ENCODE data around the gene HIC2.
"Not testable (repeated sequence)": the region's sequence is repeated elsewhere in the genome, so short reads cannot be mapped to it uniquely, and the experiment has no call there.

Gene HIC2

GRCh38 chr22:21417227-21417746 lies at the start of gene HIC2:
Gene HIC2 (plus strand): TSS chr22:21417371. CDS start chr22:21442832, 25,461 bp downstream.
- DNase-seq (ENCODE audit: low spot score): not testable (repeated sequence)

DNA sequence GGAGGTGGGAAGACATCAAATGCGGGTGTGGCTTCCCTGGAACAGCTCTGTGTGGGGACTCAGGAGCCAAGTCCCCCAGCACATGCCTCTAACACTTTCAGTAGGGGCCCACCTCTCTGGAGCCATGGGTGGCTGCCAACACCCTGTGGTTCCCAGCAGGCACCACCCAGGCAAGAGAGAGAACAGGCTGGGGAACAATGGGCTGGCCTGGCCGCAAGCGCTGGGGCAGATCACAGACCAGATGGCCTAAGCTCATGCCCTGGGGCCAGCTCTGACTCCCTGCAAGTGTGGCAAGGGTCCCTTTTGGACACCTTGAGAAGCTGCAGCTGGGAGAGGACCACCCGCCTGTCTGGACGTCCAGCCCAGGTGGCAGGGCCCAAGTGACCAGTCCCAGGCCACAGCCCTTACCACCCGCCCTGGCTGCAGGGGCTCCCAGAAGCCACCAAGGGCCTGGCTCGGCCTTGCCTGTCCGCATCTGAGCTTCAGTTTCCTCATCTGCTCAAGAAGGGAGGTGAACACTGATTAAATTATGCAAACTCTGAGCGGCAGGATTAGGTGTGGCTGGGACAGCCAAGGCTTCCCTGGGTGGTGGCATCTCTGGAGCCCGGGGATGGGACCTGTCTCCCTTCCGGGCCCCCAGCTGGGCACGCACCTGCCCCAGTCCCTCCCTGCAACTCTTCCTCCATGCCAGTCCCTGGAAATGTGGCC lies 48.4 kb upstream of the HIC2 start:
- not testable (repeated sequence) for DNase-seq (ENCODE audit: low spot score)

DNA sequence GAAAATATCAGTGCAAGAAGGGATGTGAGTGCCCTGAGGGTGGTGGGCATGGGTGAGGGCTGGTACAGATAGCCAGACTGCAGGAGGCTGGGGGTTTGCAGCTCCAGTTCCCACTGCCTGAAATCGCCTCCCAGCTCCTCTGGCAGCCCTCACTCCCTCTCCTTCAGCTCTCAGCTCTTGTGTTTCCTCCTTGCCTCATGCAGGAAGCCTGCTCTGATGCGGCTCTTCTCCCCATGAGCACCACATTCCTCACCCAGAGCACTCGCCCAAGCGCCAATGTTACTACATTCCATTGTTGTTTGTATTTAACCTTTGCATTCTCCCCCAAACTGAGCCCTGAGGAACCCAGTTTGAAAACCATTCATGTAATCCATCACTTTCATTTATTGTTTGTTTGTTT lies 41.3 kb upstream of the HIC2 start:
- not testable (repeated sequence) for DNase-seq (ENCODE audit: low spot score)

GRCh38 chr22:21383701-21384467 lies 33.3 kb upstream of the HIC2 start, which contains the start of gene RIMBP3B:
Gene RIMBP3B (plus strand): TSS chr22:21383751. CDS start chr22:21383859, 108 bp downstream.
- DNase-seq (ENCODE audit: low spot score): not testable (repeated sequence)

DNA sequence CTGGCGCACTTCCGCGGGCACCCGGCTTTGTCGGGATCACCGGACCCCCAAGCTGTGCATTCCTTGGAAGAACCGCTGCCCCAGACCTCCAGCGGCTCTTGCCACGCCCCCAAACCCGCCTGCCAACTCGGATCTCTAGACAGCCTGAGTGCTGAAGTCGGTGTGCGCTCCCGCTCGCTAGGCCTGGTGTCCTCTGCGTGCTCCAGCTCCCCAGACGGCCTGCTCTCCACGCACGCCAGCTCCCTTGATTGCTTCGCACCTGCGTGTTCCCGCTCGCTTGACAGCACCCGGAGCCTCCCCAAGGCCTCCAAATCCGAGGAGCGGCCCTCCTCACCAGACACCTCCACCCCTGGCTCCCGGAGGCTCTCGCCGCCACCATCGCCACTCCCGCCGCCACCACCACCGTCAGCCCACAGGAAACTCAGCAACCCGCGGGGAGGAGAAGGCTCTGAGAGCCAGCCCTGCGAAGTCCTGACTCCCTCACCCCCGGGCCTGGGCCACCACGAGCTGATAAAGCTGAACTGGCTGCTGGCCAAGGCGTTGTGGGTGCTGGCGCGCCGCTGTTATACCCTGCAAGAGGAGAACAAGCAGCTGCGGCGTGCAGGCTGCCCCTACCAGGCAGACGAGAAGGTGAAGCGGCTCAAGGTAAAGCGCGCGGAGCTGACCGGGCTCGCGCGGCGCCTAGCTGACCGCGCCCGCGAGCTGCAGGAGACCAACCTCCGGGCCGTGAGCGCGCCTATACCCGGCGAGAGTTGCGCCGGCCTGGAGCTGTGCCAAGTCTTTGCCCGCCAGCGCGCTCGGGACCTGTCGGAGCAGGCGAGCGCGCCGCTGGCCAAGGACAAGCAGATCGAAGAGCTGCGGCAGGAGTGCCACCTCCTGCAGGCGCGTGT lies 32.5 kb upstream of the HIC2 start:
- DNase-seq (ENCODE audit: low spot score): not testable (repeated sequence)

- DNase-seq (ENCODE audit: low spot score): not testable (repeated sequence)
Measured at GRCh38 chr22:21389480-21389879, 27.7 kb upstream of the HIC2 start.

DNA sequence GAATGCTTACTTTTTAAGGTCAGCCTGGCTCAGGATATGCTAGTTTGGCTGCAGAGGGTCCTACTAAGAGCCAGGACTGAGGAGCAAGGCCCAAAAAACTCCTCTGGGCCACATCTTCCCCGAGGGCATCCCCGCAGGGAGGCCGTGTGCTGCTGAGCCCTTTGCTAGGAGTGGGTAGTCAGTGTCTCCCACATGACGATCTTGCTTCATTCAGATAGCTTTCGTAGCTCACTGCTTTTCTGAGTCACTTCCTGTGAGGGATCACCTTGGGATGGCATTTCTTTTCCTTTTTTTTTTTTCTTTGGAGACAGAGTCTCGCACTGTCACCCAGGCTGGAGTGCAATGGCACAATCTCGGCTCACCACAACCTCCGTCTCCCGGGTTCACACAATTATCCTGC lies 27.2 kb upstream of the HIC2 start:
- not testable (repeated sequence) for DNase-seq (ENCODE audit: low spot score)

DNA sequence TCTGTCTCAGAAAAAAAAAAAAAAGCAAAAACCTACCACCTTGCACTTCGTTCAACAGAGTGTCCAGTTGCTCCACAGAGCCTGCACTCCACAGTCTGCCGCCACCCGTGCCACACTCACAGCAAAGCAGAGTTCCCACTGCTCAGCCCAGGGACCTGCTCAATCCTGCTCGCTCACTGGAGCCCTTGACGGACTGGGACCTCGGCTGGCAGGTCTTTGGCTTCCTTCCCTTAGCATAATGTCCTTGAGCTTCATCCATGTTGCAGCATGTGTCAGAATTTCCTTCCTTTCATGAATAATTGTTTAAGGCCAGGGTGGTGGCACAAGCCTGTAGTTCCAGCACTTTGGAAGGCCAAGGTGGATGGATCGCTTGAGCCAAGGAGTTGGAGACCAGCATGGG lies 22.6 kb upstream of the HIC2 start:
- DNase-seq (ENCODE audit: low spot score): not testable (repeated sequence)

GRCh38 chr22:21401197-21401969 lies 15.8 kb upstream of the HIC2 start:
- DNase-seq (ENCODE audit: low spot score): not testable (repeated sequence)

GRCh38 chr22:21402763-21403314 lies 14.3 kb upstream of the HIC2 start:
- not testable (repeated sequence) for DNase-seq (ENCODE audit: low spot score)

GRCh38 chr22:21407139-21407538 lies 10.0 kb upstream of the HIC2 start:
- not testable (repeated sequence) for DNase-seq (ENCODE audit: low spot score)

GRCh38 chr22:21407792-21408191 lies 9.4 kb upstream of the HIC2 start:
- DNase-seq (ENCODE audit: low spot score): not testable (repeated sequence)

GRCh38 chr22:21416375-21416774 lies 796 bp upstream of the HIC2 start:
- not testable (repeated sequence) for DNase-seq (ENCODE audit: low spot score)

GRCh38 chr22:21417853-21418252 lies 682 bp downstream of the HIC2 start:
- DNase-seq (ENCODE audit: low spot score): not testable (repeated sequence)

GRCh38 chr22:21418974-21419638 lies 1.9 kb downstream of the HIC2 start:
- DNase-seq (ENCODE audit: low spot score): not testable (repeated sequence)

DNA sequence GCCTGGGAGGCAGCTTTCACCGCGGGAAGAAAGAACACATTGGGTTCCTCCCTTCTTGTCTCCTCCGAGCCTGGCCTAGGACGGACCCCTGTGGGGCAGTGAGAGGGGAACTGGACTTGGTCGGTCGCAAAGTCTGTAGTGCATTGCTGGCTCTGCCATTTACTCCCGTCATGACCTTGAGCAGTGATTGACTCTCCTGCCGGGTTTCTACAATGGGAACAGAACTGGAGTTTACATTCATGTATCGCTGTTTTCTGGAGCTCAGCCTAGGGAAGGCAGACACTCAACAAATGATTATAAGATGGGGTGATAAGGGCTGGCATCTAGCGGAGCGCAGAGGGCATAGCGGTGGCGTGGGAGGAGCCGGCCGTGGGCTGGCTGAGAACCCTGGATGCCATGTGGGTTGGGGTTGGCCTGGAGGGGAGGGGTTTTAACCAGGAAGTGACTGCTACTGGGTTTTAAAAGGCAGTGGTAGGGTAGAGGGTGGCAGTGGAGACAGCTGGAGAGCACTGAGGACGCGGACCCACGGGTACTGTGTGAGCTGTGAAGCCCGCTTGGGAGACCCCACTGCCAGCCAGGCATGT lies 3.1 kb downstream of the HIC2 start:
- not testable (repeated sequence) for DNase-seq (ENCODE audit: low spot score)

- DNase-seq (ENCODE audit: low spot score): not testable (repeated sequence)
Measured at GRCh38 chr22:21424084-21424709, 7.0 kb downstream of the HIC2 start.

DNA sequence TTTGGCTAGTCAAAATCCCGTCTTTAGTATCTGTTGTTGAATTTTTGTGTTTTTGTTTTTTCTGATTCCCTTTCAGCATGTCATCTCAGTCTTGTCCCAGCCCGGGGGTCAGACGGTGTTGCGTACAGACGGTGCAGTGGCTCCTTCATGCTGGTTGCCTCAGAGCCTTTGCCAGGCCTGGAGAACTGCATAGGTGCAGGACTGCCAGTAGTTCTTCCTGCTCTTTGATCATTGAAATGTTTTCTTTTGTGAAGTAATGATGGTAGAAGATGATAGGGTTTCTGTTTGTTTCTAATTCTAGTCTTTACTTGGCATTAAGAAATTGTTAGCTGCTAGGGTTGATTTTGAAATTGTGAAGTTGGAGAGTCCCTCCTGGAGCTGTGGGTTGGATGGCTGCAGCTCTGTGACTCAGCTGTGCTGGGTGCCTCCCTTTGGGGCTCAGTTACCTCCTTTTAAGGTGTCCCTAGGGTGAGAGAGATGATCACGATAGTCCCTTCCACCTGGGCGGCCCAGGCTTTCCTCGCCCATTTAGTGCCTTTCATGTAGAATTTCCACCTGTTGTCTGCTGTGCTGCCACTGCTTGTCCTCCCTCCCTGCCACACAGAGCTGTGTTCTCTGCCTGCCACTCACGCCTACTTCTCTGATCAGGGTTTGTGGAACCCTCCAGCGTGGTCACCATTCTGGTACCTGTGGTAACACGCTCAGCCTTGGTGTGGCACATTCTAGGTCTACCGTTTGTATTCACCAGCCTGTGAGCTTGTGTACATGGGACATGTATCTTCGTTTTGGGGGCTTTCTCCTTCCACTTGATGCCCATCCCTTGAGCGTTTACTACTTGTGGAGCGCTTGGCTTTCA lies 17.4 kb downstream of the HIC2 start:
- not testable (repeated sequence) for DNase-seq (ENCODE audit: low spot score)

Measured in hepatic stellate cell (primary cell).